Muscle layer of colon (tissue), 2 donors: Measurements from ENCODE around the gene NIPBL.
"Not testable (repeated sequence)": the region's sequence is repeated elsewhere in the genome, so short reads cannot be mapped to it uniquely, and the experiment has no call there.

ENCODE experiments used
- H3K27ac ChIP-seq: one replicate; pipeline ENCODE4 v1.7.0; 2013; ENCODE audit warnings: low read depth, mild to moderate bottlenecking, low read length, moderate library complexity
- H3K27me3 ChIP-seq, 2 donors: one replicate each; pipeline ENCODE4 v1.7.0; 2013; ENCODE audit warnings: low read length in 2 of 2, mild to moderate bottlenecking in 2 of 2; ENCODE audit not compliant: insufficient read depth in 2 of 2, control insufficient read depth in 1 of 2
- H3K36me3 ChIP-seq: one replicate; pipeline ENCODE4 v1.7.0; 2013; ENCODE audit warnings: mild to moderate bottlenecking, low read length; ENCODE audit not compliant: insufficient read depth
- H3K4me1 ChIP-seq: one replicate; pipeline ENCODE4 v1.7.0; 2013; ENCODE audit warnings: mild to moderate bottlenecking, low read length; ENCODE audit not compliant: insufficient read depth
- H3K4me3 ChIP-seq, 2 donors: one replicate each; pipeline ENCODE4 v1.7.0; 2013; ENCODE audit warnings: low read length in 2 of 2, low read depth in 1 of 2, mild to moderate bottlenecking in 1 of 2, moderate library complexity in 1 of 2
- H3K9ac ChIP-seq: one replicate; pipeline ENCODE4 v1.7.0; 2013; ENCODE audit warnings: low read length
- H3K9me3 ChIP-seq: one replicate; pipeline ENCODE4 v1.7.0; 2013; ENCODE audit warnings: mild to moderate bottlenecking, low read length
- donor health status: abdominal sarcoma.
- donor health status: Adenocarcinoma of cecum.

NIPBL gene, protein sequence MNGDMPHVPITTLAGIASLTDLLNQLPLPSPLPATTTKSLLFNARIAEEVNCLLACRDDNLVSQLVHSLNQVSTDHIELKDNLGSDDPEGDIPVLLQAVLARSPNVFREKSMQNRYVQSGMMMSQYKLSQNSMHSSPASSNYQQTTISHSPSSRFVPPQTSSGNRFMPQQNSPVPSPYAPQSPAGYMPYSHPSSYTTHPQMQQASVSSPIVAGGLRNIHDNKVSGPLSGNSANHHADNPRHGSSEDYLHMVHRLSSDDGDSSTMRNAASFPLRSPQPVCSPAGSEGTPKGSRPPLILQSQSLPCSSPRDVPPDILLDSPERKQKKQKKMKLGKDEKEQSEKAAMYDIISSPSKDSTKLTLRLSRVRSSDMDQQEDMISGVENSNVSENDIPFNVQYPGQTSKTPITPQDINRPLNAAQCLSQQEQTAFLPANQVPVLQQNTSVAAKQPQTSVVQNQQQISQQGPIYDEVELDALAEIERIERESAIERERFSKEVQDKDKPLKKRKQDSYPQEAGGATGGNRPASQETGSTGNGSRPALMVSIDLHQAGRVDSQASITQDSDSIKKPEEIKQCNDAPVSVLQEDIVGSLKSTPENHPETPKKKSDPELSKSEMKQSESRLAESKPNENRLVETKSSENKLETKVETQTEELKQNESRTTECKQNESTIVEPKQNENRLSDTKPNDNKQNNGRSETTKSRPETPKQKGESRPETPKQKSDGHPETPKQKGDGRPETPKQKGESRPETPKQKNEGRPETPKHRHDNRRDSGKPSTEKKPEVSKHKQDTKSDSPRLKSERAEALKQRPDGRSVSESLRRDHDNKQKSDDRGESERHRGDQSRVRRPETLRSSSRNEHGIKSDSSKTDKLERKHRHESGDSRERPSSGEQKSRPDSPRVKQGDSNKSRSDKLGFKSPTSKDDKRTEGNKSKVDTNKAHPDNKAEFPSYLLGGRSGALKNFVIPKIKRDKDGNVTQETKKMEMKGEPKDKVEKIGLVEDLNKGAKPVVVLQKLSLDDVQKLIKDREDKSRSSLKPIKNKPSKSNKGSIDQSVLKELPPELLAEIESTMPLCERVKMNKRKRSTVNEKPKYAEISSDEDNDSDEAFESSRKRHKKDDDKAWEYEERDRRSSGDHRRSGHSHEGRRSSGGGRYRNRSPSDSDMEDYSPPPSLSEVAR (N-terminal part only)

DNA sequence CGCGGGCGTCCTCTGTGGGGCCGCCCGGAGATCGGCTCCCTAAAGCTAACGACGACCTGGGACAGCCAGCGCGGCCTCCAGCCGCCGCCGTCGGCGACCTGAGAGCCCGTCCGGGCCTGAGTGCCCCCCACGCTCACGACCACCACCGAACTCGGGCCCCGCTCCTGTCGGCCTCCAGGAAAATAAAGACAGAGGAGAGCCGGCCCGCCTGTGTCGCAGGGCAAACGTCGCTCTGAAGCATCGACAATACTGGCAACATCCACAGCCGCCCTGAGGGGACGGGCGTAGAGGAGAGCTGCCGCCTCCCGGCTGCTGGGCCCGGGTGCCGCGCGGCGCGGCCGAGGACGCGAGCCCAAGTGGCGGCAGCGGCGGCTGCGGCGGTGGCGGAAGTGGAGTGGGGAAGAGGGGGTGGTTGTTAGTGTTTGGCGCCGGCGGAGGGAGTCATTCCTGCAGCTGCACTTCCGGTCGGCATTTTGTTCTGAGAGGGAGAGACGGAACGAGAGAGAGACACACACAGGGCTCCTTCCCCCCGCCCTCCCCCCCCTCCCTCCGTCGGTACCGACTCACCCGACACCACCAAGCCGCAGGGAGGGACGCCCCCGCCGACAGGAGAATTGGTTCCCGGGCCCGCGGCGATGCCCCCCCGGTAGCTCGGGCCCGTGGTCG, at the start of gene NIPBL:
NIPBL (plus strand) TSS at position 471 of the 666 bp plus-strand sequence. CDS start 76,928 bp downstream, outside the sequence.
- H3K36me3 ChIP-seq = no peaks in the 10 kb centered on the region
- H3K9ac ChIP-seq = peak within 1 kb of the TSS; percentile 98
- H3K4me3 ChIP-seq = peak within 1 kb of the TSS; percentile 86 to 97
- H3K4me1 ChIP-seq = peaks cover 35% of the 10 kb centered on the region
- H3K27ac ChIP-seq = peak within 1 kb of the TSS; percentile 99
- no peaks in the 10 kb centered on the region for H3K9me3 ChIP-seq
- H3K27me3 ChIP-seq = no peaks in the 10 kb centered on the region

DNA sequence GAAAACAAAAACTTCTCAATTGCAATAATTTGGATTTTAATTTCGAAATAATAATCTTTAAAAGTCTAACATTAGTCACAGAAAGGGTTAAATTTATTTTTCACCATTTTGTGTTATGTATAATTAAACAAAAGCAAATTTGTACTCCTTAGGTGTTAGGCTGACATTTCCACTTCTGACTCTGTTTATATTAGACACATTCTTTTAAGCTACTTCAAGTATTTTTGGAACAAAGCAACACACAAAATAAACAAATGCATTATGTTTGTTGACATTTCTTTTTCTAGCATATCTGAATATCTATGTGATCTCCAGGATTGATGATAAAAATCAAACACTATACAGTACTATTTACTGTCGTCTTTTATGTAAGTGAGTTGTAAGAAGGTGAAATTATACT, 44.3 kb upstream of the NIPBL start:
- Histone ChIP-seq H3K4me1 (no peaks in the 10 kb centered on the region), H3K9ac (no peak overlapping the region), H3K9me3 (no peaks in the 10 kb centered on the region), H3K4me3 (no peak overlapping the region), H3K27ac (no peak overlapping the region), H3K36me3 (no peaks in the 10 kb centered on the region), H3K27me3 (no peaks in the 10 kb centered on the region)

- H3K27ac ChIP-seq = no peak overlapping the region
- no peaks in the 10 kb centered on the region for H3K9me3 ChIP-seq
- no peaks in the 10 kb centered on the region for H3K27me3 ChIP-seq
- H3K9ac ChIP-seq = no peak overlapping the region
- no peaks in the 10 kb centered on the region for H3K36me3 ChIP-seq
- H3K4me1 ChIP-seq = peaks cover 6% of the 10 kb centered on the region
- no peak overlapping the region for H3K4me3 ChIP-seq
Observed at GRCh38 chr5:36836831-36837230, 39.7 kb upstream of the NIPBL start.

- Histone ChIP-seq H3K4me3 (no peak overlapping the region), H3K9ac (no peak overlapping the region), H3K36me3 (no peaks in the 10 kb centered on the region), H3K9me3 (no peaks in the 10 kb centered on the region), H3K27ac (no peak overlapping the region), H3K4me1 (peaks cover 6% of the 10 kb centered on the region), H3K27me3 (no peaks in the 10 kb centered on the region)
Observed at GRCh38 chr5:36839489-36840476, 36.8 kb upstream of the NIPBL start.

DNA sequence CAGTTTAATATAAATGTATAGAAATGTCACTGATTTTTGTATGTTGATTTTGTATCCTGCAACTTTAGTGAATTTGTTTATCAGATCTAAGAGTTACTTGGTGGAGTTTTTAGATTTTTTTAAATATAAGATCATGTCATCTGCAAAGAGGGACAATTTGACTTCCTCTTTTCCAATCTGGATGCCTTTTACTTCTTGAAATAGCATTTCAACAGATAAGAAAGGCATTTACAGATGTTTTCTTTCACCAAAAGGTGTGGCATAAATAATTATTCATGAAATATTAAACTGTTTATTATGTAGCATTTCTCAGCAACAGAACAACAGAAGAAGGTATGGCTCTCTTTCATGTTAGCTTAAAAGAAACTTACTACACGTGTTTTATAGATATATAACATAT, 34.9 kb upstream of the NIPBL start:
- Histone ChIP-seq H3K27me3 (no peaks in the 10 kb centered on the region), H3K9me3 (no peaks in the 10 kb centered on the region), H3K9ac (no peak overlapping the region), H3K4me3 (no peak overlapping the region), H3K4me1 (peaks cover 6% of the 10 kb centered on the region), H3K36me3 (no peaks in the 10 kb centered on the region), H3K27ac (no peak overlapping the region)

DNA sequence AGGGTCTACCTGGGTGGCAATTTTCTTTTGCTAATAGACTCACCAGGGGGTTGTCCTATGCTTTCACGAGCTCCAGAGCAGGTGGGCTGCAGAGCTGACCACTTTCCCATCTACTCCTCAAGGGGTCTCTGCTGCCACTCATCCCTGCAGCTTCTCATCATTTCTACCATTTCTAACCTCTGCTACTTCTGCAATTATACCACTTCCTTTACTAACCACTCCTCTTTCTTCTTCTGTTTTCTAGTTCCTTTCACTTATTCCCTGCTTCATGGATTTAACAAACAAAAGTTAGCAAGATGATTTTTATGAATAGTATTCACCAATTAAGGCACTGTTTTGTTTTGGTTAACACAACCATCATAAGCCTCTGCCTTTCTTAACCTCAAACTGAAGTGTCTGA, 34.5 kb upstream of the NIPBL start:
- no peak overlapping the region for H3K4me3 ChIP-seq
- H3K9ac ChIP-seq = no peak overlapping the region
- no peaks in the 10 kb centered on the region for H3K27me3 ChIP-seq
- peaks cover 6% of the 10 kb centered on the region for H3K4me1 ChIP-seq
- no peak overlapping the region for H3K27ac ChIP-seq
- H3K36me3 ChIP-seq = no peaks in the 10 kb centered on the region
- H3K9me3 ChIP-seq = no peaks in the 10 kb centered on the region

DNA sequence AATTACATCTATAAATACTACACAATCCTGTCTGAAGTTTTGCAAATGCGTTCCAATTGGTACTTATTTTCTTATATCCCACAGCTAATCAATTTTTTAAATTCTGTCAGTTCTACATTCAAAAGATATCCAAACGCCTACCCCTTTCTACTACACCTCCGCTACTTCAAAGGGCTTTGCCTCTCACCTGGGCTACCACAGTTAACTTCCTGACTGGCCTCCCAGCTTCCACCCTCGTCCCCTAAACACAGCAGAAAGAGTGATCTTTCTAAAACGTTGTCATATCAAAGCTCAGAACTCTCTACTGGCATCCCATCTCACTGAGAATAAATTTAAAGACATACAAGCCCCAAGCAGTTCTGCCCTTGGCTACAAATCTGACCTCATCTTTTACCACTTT, 32.3 kb upstream of the NIPBL start:
- H3K27me3 ChIP-seq = no peaks in the 10 kb centered on the region
- H3K27ac ChIP-seq = no peak overlapping the region
- no peaks in the 10 kb centered on the region for H3K36me3 ChIP-seq
- peaks cover 2% of the 10 kb centered on the region for H3K4me1 ChIP-seq
- no peaks in the 10 kb centered on the region for H3K9me3 ChIP-seq
- H3K4me3 ChIP-seq = no peak overlapping the region
- H3K9ac ChIP-seq = no peak overlapping the region

DNA sequence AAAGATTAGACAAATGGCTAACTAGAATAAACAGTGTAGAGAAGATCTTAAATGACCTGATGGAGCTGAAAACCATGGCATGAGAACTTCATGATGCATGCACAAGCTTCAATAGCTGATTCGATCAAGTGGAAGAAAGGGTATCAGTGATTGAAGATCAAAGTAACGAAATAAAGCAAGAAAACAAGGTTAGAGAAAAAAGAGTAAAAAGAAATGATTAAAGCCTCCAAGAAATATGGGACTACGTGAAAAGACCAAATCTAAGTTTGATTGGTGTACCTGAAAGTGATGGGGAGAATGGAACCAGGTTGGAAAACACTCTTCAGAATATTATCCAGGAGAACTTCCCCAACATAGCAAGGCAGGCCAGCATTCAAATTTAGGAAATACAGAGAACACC, 28.0 kb upstream of the NIPBL start:
- H3K4me3 ChIP-seq, H3K27ac ChIP-seq, H3K9me3 ChIP-seq, H3K9ac ChIP-seq, H3K36me3 ChIP-seq, H3K27me3 ChIP-seq, H3K4me1 ChIP-seq: not testable (repeated sequence)

- not testable (repeated sequence) for H3K9ac ChIP-seq, H3K36me3 ChIP-seq, H3K27me3 ChIP-seq, H3K27ac ChIP-seq, H3K4me3 ChIP-seq, H3K9me3 ChIP-seq, H3K4me1 ChIP-seq
Observed at GRCh38 chr5:36852903-36853302, 23.7 kb upstream of the NIPBL start.

DNA sequence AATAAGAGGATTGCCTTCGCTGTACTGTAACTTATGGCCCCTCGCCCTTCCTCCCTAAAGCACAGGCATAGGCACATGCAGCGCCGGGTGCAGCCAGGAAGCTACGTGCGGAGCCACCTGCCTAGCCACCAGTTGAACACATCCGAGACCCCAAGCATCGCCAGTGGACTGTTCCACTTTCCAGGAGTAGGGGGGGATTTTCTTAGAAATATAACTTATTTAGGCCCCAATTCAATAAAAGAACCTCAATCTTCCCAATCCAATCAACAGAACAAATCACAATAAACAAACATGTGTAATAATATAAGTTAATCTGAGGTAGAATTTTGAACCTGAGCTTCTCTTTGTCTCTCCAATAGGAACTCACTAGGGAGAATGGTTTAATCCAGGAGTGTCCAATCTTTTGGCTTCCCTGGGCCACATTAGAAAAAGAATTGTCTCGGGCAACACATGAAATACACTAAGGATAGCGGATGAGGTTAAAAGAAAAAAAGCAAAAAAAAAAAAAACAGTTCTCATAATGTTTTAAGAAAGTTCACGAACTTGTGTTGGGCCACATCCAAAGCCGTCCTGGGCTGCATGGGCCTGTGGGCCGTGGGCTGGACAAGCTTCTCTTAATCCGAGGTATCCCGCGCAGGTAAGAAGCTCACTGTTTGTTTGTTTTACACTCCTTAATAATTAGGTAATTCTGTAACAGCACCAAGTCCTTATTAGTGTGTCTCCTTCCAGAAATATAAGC, 22.0 kb upstream of the NIPBL start:
- Histone ChIP-seq H3K9ac (no peak overlapping the region), H3K9me3 (no peaks in the 10 kb centered on the region), H3K27me3 (no peaks in the 10 kb centered on the region), H3K36me3 (no peaks in the 10 kb centered on the region), H3K27ac (no peak overlapping the region), H3K4me3 (no peak overlapping the region), H3K4me1 (no peaks in the 10 kb centered on the region)
